CD4-positive, alpha-beta T cell treated with Interleukin-17A for 1 hour (primary cell): Measurements from ENCODE around the gene FZR1.

Experiments used
- DNase-seq: peaks from one replicate; pipeline ENCODE4 v3.0.0-alpha.2; 2020

FZR1 gene

GRCh38 chr19:3505598-3506383 lies at the start of gene FZR1:
Gene FZR1, plus strand, starts transcription at chr19:3506311. Its CDS starts 16,679 bp downstream, at chr19:3522990.
- peak; percentile 100 for DNase-seq

DNA sequence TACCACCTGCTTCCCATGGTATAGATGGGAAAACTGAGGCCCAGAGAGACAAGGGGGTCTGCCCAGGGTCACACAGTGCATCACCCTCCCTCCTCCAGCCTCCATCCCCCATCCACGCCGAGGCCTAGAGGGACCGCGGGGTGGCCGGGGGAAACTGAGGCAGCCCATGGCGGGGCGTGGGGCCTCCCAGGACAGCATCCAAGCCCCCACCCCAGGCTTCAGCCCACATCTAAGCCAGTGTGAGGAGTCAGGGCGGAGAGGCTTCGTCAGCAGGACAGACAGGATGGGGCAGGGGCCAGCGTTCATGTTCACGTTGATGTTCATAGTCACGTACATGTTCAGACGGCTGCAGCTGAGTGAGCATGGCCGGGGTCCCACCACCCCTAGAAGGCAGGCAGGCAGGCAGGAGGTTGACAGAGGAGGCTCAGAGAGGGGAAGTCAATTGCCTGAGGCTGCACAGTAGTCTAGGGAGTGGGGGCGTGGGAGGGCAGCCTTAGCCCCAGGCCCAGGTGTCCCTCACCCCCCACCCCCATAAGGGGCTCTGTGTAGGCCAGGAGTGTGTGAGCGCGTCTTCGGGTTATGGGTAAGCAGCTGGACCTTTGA lies 49.1 kb upstream of the FZR1 start:
- DNase-seq: no peak

DNA sequence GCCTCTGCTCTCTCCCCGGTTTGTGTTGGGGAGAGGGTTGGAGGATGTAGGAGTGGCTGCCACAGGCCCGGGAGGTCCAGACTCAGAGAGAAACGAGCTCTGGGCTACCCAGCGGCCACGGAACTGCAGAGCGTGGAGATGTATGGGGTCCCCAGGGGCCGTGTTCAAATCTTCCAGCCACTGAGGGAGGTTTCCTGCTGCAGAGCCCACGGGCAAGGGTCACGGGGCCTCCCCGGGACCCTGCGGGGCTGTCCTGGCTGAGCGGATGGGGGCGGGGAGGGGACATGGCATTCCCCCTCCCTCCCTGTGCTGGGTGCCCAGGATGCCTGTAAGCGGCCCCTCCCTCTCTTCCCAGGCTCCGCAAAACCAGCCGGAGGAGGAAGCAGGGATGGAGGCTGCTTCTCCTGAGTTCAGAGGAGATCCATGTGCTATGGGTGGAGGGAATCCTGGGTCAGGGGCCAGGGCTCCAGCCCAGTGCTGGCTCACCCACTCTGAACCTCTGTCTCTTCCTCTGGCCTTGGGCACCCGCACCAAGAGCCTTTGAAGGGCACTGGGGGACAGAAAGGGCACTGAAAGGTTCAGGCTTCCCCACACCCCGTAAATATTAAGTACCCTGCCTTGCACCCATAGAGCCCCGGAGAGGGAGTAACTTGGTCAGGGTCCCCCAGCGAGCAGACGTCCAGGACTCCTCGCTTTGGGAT lies 48.4 kb upstream of the FZR1 start:
- DNase-seq: no peak

GRCh38 chr19:3458229-3459088 lies 47.7 kb upstream of the FZR1 start:
- no peak for DNase-seq

- DNase-seq: no peak
Measured at GRCh38 chr19:3459089-3459881, 46.8 kb upstream of the FZR1 start.

DNA sequence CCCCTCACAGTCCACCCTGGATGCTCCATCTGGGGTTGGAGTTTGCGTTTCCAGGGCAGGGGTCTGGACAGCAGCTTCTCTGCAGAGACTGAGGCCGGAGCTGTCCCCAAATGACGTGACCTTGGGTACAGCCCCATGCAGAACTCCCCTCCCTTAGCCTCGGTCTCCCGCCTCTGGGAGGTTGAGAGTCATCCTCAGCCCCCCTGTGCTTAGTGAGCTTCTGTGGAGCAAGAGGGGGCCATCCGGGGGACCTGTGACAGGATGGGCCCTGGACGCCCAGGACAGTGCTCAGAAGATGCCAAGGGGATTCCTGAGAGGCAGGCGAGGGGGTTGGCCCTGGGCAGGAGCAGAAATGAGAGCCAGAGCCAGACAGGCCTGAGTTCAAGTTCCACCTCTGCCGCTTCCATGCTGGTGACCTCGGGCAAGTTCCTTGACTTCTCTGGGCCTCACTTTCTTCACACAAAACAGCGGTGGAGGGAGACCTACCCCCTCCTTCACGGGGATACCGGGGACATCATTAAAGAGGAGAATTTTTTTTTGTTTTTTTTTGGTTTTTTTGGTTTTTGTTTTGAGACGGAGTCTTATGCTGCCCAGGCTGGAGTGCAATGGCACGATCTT lies 46.0 kb upstream of the FZR1 start:
- no peak for DNase-seq

DNA sequence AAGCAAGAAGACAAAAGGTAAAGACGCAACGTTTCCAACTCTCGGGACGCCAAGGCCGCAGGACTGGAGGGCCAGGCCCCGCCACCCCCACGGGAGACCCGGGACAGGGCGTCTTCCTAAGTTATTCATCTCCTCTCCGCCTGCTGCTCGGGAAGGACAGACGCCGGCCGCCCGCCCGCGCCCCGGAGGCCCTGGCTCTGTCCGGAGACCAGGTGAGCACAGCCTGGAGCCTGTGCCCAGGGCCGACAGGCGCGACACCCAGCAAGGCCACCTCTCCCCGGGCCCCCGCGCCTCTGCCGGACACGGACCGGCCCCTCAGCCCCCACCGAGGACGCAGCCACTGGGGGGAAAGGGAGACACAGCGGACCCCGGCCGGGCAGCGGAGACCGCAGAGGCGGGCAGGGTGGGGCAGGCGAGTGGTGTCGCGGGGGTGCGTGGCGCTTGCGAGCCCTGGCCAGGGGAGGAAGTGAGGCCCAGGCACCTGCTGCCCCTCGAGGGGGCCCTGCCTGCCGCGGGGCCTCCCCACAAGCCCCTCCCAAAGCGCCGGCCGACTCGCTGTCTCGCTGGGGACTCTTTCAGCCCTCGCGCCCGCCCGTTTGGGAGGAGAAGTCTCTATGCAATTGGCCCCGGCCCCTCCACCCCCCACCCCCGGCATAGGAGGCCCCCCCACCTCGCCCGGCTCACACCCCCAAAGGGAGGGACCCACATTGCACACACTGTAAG lies 43.0 kb upstream of the FZR1 start:
- no peak for DNase-seq

- no peak for DNase-seq
Measured at GRCh38 chr19:3463714-3464586, 42.2 kb upstream of the FZR1 start.

- no peak for DNase-seq
Measured at GRCh38 chr19:3464587-3465235, 41.4 kb upstream of the FZR1 start.

- no peak for DNase-seq
Measured at GRCh38 chr19:3465552-3465951, 40.6 kb upstream of the FZR1 start.

- no peak for DNase-seq
Measured at GRCh38 chr19:3466635-3467034, 39.5 kb upstream of the FZR1 start.

DNA sequence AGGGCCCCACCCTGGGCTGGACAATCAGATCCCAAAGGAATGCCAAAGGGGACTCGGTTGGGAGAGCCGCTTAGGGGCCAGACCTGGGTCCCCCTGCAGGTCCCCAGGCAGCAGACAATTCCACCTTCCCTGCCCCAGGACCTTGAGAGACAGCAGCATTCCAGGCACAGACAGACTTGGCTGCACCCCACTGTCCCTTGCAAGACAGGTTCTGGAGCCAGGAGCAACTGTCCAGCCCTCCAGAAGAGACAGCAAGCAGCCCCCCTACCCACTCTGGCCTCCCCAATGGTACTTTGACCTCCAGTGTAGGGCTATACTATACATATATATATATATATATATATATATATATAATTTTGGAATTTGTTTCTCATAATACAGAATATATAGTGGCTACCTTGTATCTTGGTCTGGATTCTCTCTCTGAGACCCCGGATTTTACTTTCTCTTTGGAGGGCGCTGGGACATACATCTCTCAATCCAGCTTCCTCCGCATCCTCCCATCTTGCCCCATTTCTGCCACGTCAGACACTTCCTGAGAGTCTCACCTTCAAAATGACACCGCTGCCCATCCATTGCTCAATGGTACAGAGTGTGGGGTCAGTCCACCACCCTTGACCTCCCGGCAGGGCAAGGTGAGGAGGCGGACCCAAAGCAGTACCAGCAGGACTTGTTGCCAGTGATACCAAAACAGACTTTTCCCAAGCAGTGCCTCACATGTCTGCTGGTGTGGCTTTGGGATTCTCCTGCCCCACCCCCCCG lies 38.5 kb upstream of the FZR1 start:
- no peak for DNase-seq

- DNase-seq: no peak
Measured at GRCh38 chr19:3468211-3468610, 37.9 kb upstream of the FZR1 start.

GRCh38 chr19:3469638-3470499 lies 36.2 kb upstream of the FZR1 start:
- DNase-seq: no peak

DNA sequence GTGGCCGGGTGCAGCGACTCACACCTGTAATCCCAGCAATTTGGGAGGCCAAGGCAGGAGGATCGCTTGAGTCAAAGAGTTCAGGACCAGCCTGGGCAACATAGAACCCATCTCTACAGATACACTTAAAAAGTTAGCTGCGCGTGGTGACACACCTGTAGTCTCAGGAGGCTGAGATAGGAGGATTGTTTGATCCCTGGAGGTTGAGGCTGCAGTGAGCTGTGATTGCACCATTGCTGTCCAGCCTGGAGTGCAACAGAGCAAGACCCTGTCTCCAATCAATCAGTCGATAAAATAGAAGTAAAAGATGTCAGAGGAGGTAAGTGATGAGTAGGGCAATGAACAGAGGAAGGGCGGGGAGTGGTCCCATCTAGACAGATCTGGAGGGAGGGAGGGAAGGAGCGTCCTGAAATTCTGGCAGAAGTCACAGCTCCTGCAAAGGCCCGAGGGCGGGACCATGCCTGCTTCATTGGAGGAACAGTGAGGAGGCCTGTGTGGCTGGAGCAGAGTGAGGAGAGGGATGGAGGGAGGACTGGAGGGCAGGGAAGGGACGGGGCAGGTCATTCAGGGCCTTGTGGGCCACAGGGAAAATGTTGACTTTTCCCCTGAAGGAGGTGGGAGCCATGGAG lies 35.5 kb upstream of the FZR1 start:
- DNase-seq: no peak

GRCh38 chr19:3471954-3472655 lies 34.0 kb upstream of the FZR1 start:
- DNase-seq: peak; percentile 37
